Keratinocyte (primary cell): ENCODE results near the gene PPP1CC. TPM values are rescaled to one million over a fixed set of nuclear protein-coding genes. Genes with fewer than 3 reads are reported as not detected.

Experiments
- DNase-seq: peaks from one replicate; pipeline ENCODE4 v3.0.0-alpha.2; 2011; ENCODE audit warnings: low read depth, missing footprints, low spot score
- FAIRE-seq: peaks from 2 replicates; lab custom pipeline; 2011; peaks lifted over from hg19 to GRCh38; lab: Jason Lieb, UNC
- H2AFZ ChIP-seq: 2 replicates; pipeline ENCODE4 v1.6.0; 2012; ENCODE audit warnings: low read length, control low read depth, inconsistent platforms; ENCODE audit not compliant: control insufficient read depth
- H3K27ac ChIP-seq: 2 replicates; pipeline ENCODE4 v1.5.1; 2011; ENCODE audit warnings: low read length; ENCODE audit not compliant: control insufficient read depth, insufficient read depth
- H3K27me3 ChIP-seq: 3 replicates; pipeline ENCODE4 v1.6.0; 2011; ENCODE audit warnings: low read length; ENCODE audit not compliant: control insufficient read depth, insufficient read depth; ENCODE audit errors: extremely low read depth
- H3K36me3 ChIP-seq, 2 experiments: 2 replicates in 1 of 2; 3 replicates in 1 of 2; pipeline ENCODE4 v1.5.1; 2011; ENCODE audit warnings: low read length in 2 of 2, mild to moderate bottlenecking in 1 of 2; ENCODE audit not compliant: control insufficient read depth in 2 of 2, insufficient read depth in 2 of 2; ENCODE audit errors: extremely low read depth in 1 of 2
- H3K4me1 ChIP-seq: 3 replicates; pipeline ENCODE4 v1.5.1; 2011; ENCODE audit warnings: low read length; ENCODE audit not compliant: control insufficient read depth, insufficient read depth; ENCODE audit errors: extremely low read depth
- H3K4me2 ChIP-seq: 3 replicates; pipeline ENCODE4 v1.6.0; 2011; ENCODE audit warnings: low read depth, low read length; ENCODE audit not compliant: control insufficient read depth, insufficient read depth; ENCODE audit errors: extremely low read depth
- H3K4me3 ChIP-seq, 3 experiments: fragments of 200-600 bp in 1 of 3; sonication (generic) in 1 of 3; 2 replicates in 2 of 3; 3 replicates in 1 of 3; pipeline ENCODE4 v1.5.1; 2011 to 2016; ENCODE audit warnings: low read length in 3 of 3, mild to moderate bottlenecking in 3 of 3, control low read depth in 2 of 3, inconsistent platforms in 1 of 3, low read depth in 1 of 3, mixed read lengths in 1 of 3, mixed run types in 1 of 3, moderate library complexity in 1 of 3; ENCODE audit not compliant: control insufficient read depth in 2 of 3, insufficient read depth in 2 of 3; ENCODE audit errors: extremely low read depth in 1 of 3
- H3K79me2 ChIP-seq: 2 replicates; pipeline ENCODE4 v1.6.0; 2012; ENCODE audit warnings: low read length; ENCODE audit not compliant: control insufficient read depth, insufficient read depth
- H3K9ac ChIP-seq: 3 replicates; pipeline ENCODE4 v1.6.0; 2011; ENCODE audit warnings: low read length; ENCODE audit not compliant: control insufficient read depth, insufficient read depth; ENCODE audit errors: extremely low read depth
- H3K9me1 ChIP-seq: 3 replicates; pipeline ENCODE4 v1.6.0; 2011; ENCODE audit warnings: low read length; ENCODE audit not compliant: control insufficient read depth, insufficient read depth; ENCODE audit errors: extremely low read depth
- H3K9me3 ChIP-seq: 2 replicates; pipeline ENCODE4 v1.5.1; 2012; ENCODE audit warnings: low read depth, low read length; ENCODE audit not compliant: control insufficient read depth
- H4K20me1 ChIP-seq: 3 replicates; pipeline ENCODE4 v1.6.0; 2011; ENCODE audit warnings: low read length; ENCODE audit not compliant: control insufficient read depth, insufficient read depth; ENCODE audit errors: extremely low read depth
- CTCF ChIP-seq, 3 experiments: IDR thresholded peaks in 1 of 3; conservative IDR thresholded peaks in 1 of 3; optimal IDR thresholded peaks in 1 of 3; 2 replicates in 2 of 3; 3 replicates in 1 of 3; pipeline versions ENCODE3 to v1.5.1; 2011; ENCODE audit warnings: low read length in 3 of 3, mild to moderate bottlenecking in 3 of 3, moderate library complexity in 2 of 3, control low read depth in 1 of 3, inconsistent platforms in 1 of 3; ENCODE audit not compliant: insufficient read depth in 2 of 3; ENCODE audit errors: extremely low read depth in 1 of 3
- EZH2 ChIP-seq: IDR thresholded peaks from one replicate; pipeline ENCODE4 v1.6.1; 2012; ENCODE audit warnings: inconsistent platforms, mild to moderate bottlenecking, low read length, moderate library complexity
- dilution Hi-C: fragments of 300-500 bp; cut with MboI; formaldehyde crosslinking; loops from one replicate; pipeline ENCODE4 v1.7.0; 2020; ENCODE audit warnings: low sequenced_read_pairs; ENCODE audit not compliant: extremely low pct_ligation_motif_present
- polyA plus RNA-seq, 5 experiments: library from polyadenylated mRNA; depleted of rRNA in 3 of 5; stranded (reverse) in 3 of 5; stranded (forward) in 1 of 5; unstranded in 1 of 5; fragments of >200 nt; gene quantifications; 1 replicate in 1 of 5; 2 replicates in 3 of 5; 3 replicates in 1 of 5; pipeline versions ENCODE4 v1.2.1 to v1.2.3, GENCODE V29; 2011 to 2012; ENCODE audit warnings: missing spikeins in 2 of 5, low read depth in 1 of 5, low replicate concordance in 1 of 5

The PPP1CC gene
- polyA plus RNA-seq, 1 donor (not counting 4 experiments of a cell fraction or from before 2014, with no cell fraction given): 158 TPM

- no peaks in the 10 kb centered on the region for H3K9me3 ChIP-seq
- no peak for TF ChIP-seq CTCF (optimal IDR thresholded peaks at IDR 0.05 in 1 of 3, IDR thresholded peaks at IDR 0.05 in 1 of 3, conservative IDR thresholded peaks at IDR 0.05 in 1 of 3; ENCODE audit: extremely low read depth in 1 of 3, insufficient read depth in 2 of 3, low read length in 3 of 3)
- no peak for TF ChIP-seq EZH2
- peaks cover 98% of the 10 kb centered on the region for H3K79me2 ChIP-seq
- H3K4me1 ChIP-seq: peaks cover 5% of the 10 kb centered on the region
- DNase-seq: no peak
- H2AFZ ChIP-seq: no peak overlapping the region
- no peak overlapping the region for H3K4me3 ChIP-seq
- dilution Hi-C loops: no loop called here
- peaks cover 2% of the 10 kb centered on the region for H3K9me1 ChIP-seq
- no peak overlapping the region for H3K4me2 ChIP-seq
- H3K27ac ChIP-seq: no peak overlapping the region
- no peak overlapping the region for H3K9ac ChIP-seq
- peaks cover 27% of the 10 kb centered on the region for H4K20me1 ChIP-seq
- H3K27me3 ChIP-seq: no peaks in the 10 kb centered on the region
- FAIRE-seq: no peak
- H3K36me3 ChIP-seq: peaks cover 16 to 28% of the 10 kb centered on the region in 2 experiments
Measured at GRCh38 chr12:110733900-110734299, 8.8 kb downstream of the PPP1CC start.

DNA sequence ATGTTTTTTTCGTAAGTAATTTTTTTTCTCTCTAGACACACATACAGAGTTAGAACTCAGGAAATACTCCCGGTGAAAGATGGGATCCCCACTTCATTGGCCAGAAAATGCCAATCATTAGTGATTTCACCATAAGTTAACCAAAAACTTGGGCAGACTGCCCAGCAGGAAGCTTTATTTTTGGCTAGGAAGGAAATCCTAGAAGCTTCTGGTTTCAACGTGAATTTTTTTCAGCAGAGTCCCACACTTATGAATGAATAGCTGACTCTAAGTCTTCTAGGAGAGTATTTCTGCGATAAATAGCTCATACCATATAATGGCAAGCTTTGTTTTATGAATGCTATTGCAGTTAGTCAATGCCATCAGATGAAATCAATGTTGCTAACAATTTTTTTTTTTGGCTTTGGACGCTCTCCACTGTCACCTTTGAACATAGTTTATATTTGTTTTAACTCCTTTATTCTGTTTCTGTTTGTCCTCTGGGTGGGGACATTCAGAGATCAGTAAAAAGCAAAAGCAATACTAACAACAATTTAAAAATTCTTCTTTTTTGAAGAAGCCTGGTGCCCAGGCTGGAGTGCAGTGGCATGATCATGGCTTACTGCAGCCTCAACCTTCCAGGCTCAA is 9.5 kb downstream of the PPP1CC start:
- H3K79me2 ChIP-seq: peaks cover 98% of the 10 kb centered on the region
- H3K4me1 ChIP-seq: no peaks in the 10 kb centered on the region
- no peaks in the 10 kb centered on the region for H3K9me1 ChIP-seq
- no peak overlapping the region for H3K9ac ChIP-seq
- dilution Hi-C loops: no loop called here
- no peak overlapping the region for H3K27ac ChIP-seq
- peaks cover 21% of the 10 kb centered on the region for H4K20me1 ChIP-seq
- TF ChIP-seq CTCF (optimal IDR thresholded peaks at IDR 0.05 in 1 of 3, IDR thresholded peaks at IDR 0.05 in 1 of 3, conservative IDR thresholded peaks at IDR 0.05 in 1 of 3; ENCODE audit: extremely low read depth in 1 of 3, insufficient read depth in 2 of 3, low read length in 3 of 3) (no peak), EZH2 (no peak)
- no peak overlapping the region for H3K4me3 ChIP-seq
- no peaks in the 10 kb centered on the region for H3K9me3 ChIP-seq
- H3K27me3 ChIP-seq: no peaks in the 10 kb centered on the region
- no peak overlapping the region for H3K4me2 ChIP-seq
- FAIRE-seq: no peak
- H2AFZ ChIP-seq: no peak overlapping the region
- H3K36me3 ChIP-seq: peaks cover 22 to 27% of the 10 kb centered on the region in 2 experiments
- no peak for DNase-seq
